Heart left ventricle (tissue), 16 donors: ENCODE results near the gene DOK7. TPM values are rescaled to one million over a fixed set of nuclear protein-coding genes. Genes with fewer than 3 reads are reported as not detected.
"Not testable (repeated sequence)": the region's sequence is repeated elsewhere in the genome, so short reads cannot be mapped to it uniquely, and the experiment has no call there.

Source experiments
- ATAC-seq, 4 donors: fragments of 200-7000 bp; cut with Tn5 transposase; one replicate each; pipeline ENCODE4 v1.9.1; 2020 to 2022; ENCODE audit warnings: moderate library complexity in 4 of 4, mild to moderate bottlenecking in 3 of 4, moderate number of reproducible peaks in 1 of 4
- DNase-seq, 5 donors: peaks; one replicate each; pipeline ENCODE4 v3.0.0-alpha.2; 2020
- H3K27ac ChIP-seq, 12 donors: fragments of 200-600 bp; sonication (generic) in 4 of 12; one replicate each; pipeline versions ENCODE4 v1.5.0 to v1.8.0; 2016 to 2022; ENCODE audit warnings: mild to moderate bottlenecking in 2 of 12
- H3K27me3 ChIP-seq, 9 donors: fragments of 200-600 bp; sonication (generic) in 2 of 9; one replicate each; pipeline versions ENCODE4 v1.5.1 to v1.8.0; 2016 to 2022; ENCODE audit warnings: mild to moderate bottlenecking in 3 of 9
- H3K36me3 ChIP-seq, 9 donors: fragments of 200-600 bp; sonication (generic) in 2 of 9; one replicate each; pipeline versions ENCODE4 v1.5.0 to v1.8.0; 2018 to 2022; ENCODE audit warnings: mild to moderate bottlenecking in 2 of 9
- H3K4me1 ChIP-seq, 12 donors: fragments of 200-600 bp; sonication (generic) in 4 of 12; one replicate each; pipeline versions ENCODE4 v1.5.0 to v1.8.0; 2016 to 2022; ENCODE audit warnings: mild to moderate bottlenecking in 3 of 12
- H3K4me3 ChIP-seq, 12 donors: fragments of 200-600 bp; sonication (generic) in 4 of 12; one replicate each; pipeline versions ENCODE4 v1.5.0 to v1.8.0; 2017 to 2022; ENCODE audit warnings: mild to moderate bottlenecking in 9 of 12, moderate library complexity in 4 of 12
- H3K9me3 ChIP-seq, 12 donors: fragments of 200-600 bp; sonication (generic) in 4 of 12; one replicate each; pipeline versions ENCODE4 v1.5.0 to v1.8.0; 2016 to 2022; ENCODE audit warnings: mild to moderate bottlenecking in 1 of 12
- CTCF ChIP-seq, 12 donors: fragments of 200-600 bp; sonication (generic) in 4 of 12; IDR thresholded peaks; one replicate each; pipeline versions ENCODE4 v1.5.0 to v1.8.0; 2018 to 2022; ENCODE audit warnings: antibody characterized with exemption in 12 of 12, mild to moderate bottlenecking in 5 of 12
- POLR2A ChIP-seq, 2 donors: fragments of 450-650 bp; IDR thresholded peaks; one replicate each; pipeline ENCODE4 v1.6.1; 2017; ENCODE audit warnings: antibody characterized with exemption in 2 of 2, mild to moderate bottlenecking in 2 of 2, moderate library complexity in 2 of 2
- WGBS, 4 donors: extraction: QIAGEN DNeasy Blood & Tissue Kit in 2 of 4; methylation state at CpG; one replicate each; pipeline versions ENCODE4 v1.1.5 to v1.1.7; 2013 to 2018; 5-methylcytosine and 5-hydroxymethylcytosine counted together
- intact Hi-C, 10 donors: fragments of 100-400 bp; cut with DNase I; formaldehyde crosslinking; loops; one replicate each; pipeline versions ENCODE4 v1.11.1 to v1.14.2; 2022
- polyA plus RNA-seq, 2 donors: library from polyadenylated mRNA; stranded (reverse); fragments of 200-250 nt; gene quantifications; one replicate each; pipeline ENCODE4 v1.2.3, GENCODE V29; 2013
- total RNA-seq, 9 donors: library from RNA; depleted of rRNA in 2 of 9; stranded (reverse); fragments of >200 nt in 2 of 9; fragmentation: NEBNext Ultra II Directional in 3 of 9; extraction: Animal tissue kit (Norgen Biotek cat#: 25700) in 3 of 9; gene quantifications; one replicate each; pipeline versions ENCODE4 v1.1.0 to v1.2.4, GENCODE V29; 2016 to 2023
- donor health status: ischemic (EF 13 %, LVEDD 7.1; RV severe dilation, severe dysfunction).
- donor health status: healthy with polysubstance abuse.
- donor health status: DM: no; HTN: yes; CAD: no.
- donor health status: DM: no; HTN: no; CAD: no.
- donor health status: ischemic (EF 25% LVEDD 6.9; RV normal size, moderate dysfunction).
- donor health status: ischemic (EF 25% LVEDD 5.7; RV mildly dilated, moderate dysfunction).
- donor health status: healthy.
- donor health status: DM: yes; HTN: yes; CAD: no.
- donor health status: ischemic (EF 35%, LVEDD 5.7; RV mildly dilated, moderate dysfunction).
- donor health status: nonischemic (EF 11% LVEDD 7.7; RV severe dilation, severe dysfunction).
- donor health status: DM: yes; HTN: yes; CAD: no.
- donor health status: PGD.
- donor health status: ischemic (EF 29% LVEDD 5.4; RV normal size, mild dysfunction).
- donor health status: nonischemic (EF 23%, LVEDD 6.1; RV moderate dilation, normal function).

The DOK7 gene
- total and polyA plus RNA-seq, 11 donors: 27.7 to 89.5 (median 40.0) TPM

GRCh38 chr4:3511187-3511586, 48.1 kb downstream of the DOK7 start:
- ATAC-seq: no peak
- Histone ChIP-seq H3K36me3 (peaks cover 4 to 93% (median 89%) of the 10 kb centered on the region in 9 donors), H3K9me3 (no peaks in the 10 kb centered on the region), H3K27me3 (no peaks in the 10 kb centered on the region), H3K27ac (no peak overlapping the region), H3K4me3 (no peak overlapping the region), H3K4me1 (peaks cover 0 to 3% (median 0%) of the 10 kb centered on the region in 12 donors)
- intact Hi-C loops: loop anchor here in 1 of 10 donors (10.0 kb wide), 1 partner anchor 166 kb away; no protein-coding TSS in a partner anchor
- DNase-seq: no peak
- WGBS, 4 donors: 94 to 97% (median 95%) methylated on average over 6 of the region's 6 CpGs
- TF ChIP-seq CTCF (IDR thresholded peaks at IDR 0.05): no peak
- no peak for TF ChIP-seq POLR2A (IDR thresholded peaks at IDR 0.05)

GRCh38 chr4:3511601-3512000, 48.5 kb downstream of the DOK7 start:
- not testable (repeated sequence) for H3K9me3 ChIP-seq, H3K4me1 ChIP-seq, H3K27ac ChIP-seq, H3K4me3 ChIP-seq, H3K27me3 ChIP-seq, ATAC-seq
- 97 to 100% (median 98%) methylated on average over 1 to 21 of the region's 27 CpGs for WGBS, 4 donors
- intact Hi-C loops: loop anchor here in 1 of 10 donors (10.0 kb wide), 1 partner anchor 167 kb away; no protein-coding TSS in a partner anchor
- H3K36me3 ChIP-seq: peaks cover 6 to 93% (median 89%) of the 10 kb centered on the region in 9 donors
- peak in 2 of 5 donors; percentile 15 to 19 for DNase-seq

DNA sequence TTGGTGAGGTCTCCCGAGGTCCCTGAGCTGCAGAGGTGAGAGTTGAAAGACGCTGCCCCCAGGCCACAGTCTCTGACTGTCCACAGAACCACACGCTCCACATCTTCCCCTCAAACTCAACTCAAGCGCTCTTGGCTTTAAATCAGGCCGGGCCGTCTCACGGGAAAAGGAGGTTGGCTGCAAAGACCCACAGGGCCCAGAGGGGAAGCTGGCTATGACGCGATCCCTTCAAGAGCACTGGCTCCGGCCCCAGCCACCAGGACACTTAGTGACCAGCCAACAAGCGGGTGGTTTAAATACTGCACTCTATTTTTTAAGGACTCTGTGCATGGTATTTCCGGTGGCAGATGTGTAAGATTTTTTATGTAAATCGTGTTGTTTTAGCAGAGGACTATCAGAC, 49.2 kb downstream of the DOK7 start:
- H3K9me3 ChIP-seq: no peaks in the 10 kb centered on the region
- peaks cover 6 to 93% (median 89%) of the 10 kb centered on the region in 9 donors for H3K36me3 ChIP-seq
- intact Hi-C loops: loop anchor here in 1 of 10 donors (10.0 kb wide), 1 partner anchor 167 kb away; no protein-coding TSS in a partner anchor
- TF ChIP-seq POLR2A (IDR thresholded peaks at IDR 0.05) (no peak), CTCF (IDR thresholded peaks at IDR 0.05) (no peak)
- H3K4me3 ChIP-seq: no peak overlapping the region
- H3K27ac ChIP-seq: peak overlapping the region in 2 of 12 donors; percentile 51 to 60
- peak in 3 of 5 donors; percentile 29 to 75 (median 74) for DNase-seq
- H3K27me3 ChIP-seq: no peaks in the 10 kb centered on the region
- peaks cover 0 to 3% (median 0%) of the 10 kb centered on the region in 12 donors for H3K4me1 ChIP-seq
- peak in 2 of 4 donors; percentile 71 to 72 for ATAC-seq
- 43 to 81% (median 60%) methylated on average over 9 to 13 of the region's 13 CpGs for WGBS, 4 donors

DNA sequence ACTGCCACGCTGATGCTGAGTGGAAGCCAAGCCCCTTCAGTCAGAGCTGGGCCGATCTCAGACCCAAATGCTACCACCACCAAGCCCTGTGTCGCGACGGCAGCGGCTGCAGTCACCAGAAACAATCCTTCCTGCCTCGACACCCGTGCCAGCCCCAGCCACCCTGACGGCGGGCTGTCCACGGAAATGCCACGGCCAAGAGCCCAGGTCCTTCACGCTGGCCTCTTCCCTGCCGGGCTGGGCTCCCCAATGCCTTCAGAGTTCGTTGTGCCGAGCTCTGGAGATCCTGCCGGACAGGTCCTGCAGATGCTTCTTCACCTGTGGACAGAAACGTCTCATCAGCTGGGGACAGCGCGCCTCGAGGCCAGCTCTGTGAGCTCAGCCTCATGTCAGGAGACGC, 49.6 kb downstream of the DOK7 start:
- no peak for ATAC-seq

More for the DNA sequence above, 49.6 kb downstream of the DOK7 start:
- Histone ChIP-seq H3K27ac (peak overlapping the region in 2 of 12 donors; percentile 51 to 60), H3K9me3 (no peaks in the 10 kb centered on the region), H3K4me3 (no peak overlapping the region), H3K36me3 (peaks cover 6 to 93% (median 89%) of the 10 kb centered on the region in 9 donors), H3K4me1 (peaks cover 0 to 3% (median 0%) of the 10 kb centered on the region in 12 donors), H3K27me3 (no peaks in the 10 kb centered on the region)
- DNase-seq: peak in 2 of 5 donors; percentile 19 to 47
- intact Hi-C loops: loop anchor here in 1 of 10 donors (10.0 kb wide), 1 partner anchor 168 kb away; no protein-coding TSS in a partner anchor
- TF ChIP-seq POLR2A (IDR thresholded peaks at IDR 0.05) (no peak), CTCF (IDR thresholded peaks at IDR 0.05) (no peak)
- WGBS, 4 donors: 92 to 95% (median 95%) methylated on average over 8 to 22 of the region's 22 CpGs
